Measurements from ENCODE around the gene FUT3.
"Not testable (repeated sequence)": the region's sequence is repeated elsewhere in the genome, so short reads cannot be mapped to it uniquely, and the experiment has no call there.

The FUT3 gene

DNA sequence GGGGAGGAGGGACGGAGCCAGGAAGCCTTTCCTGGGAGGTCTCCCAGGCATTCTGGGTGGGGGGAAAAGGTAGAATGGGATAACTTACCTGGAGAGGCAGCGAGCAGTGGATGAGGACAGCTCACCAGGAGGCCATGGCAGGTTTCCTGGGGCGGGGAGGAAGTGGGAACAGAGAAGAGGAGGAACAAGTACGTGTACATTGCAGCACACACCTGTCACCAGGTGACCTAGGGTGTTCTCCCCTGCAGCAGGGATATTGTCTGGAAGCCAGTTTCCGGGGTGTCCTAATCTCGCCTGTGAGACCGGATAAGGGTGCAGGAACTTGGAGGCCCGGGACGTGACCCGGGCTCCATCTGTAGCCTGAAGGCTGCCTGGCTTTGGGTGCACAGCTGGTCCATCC lies at the start of gene FUT3:
Gene FUT3 (minus strand): TSS at position 148 of the 400 bp plus-strand sequence.
- FAIRE-seq (no peak), DNase-seq (ENCODE audit: insufficient read length, low spot score) (no peak)

DNA sequence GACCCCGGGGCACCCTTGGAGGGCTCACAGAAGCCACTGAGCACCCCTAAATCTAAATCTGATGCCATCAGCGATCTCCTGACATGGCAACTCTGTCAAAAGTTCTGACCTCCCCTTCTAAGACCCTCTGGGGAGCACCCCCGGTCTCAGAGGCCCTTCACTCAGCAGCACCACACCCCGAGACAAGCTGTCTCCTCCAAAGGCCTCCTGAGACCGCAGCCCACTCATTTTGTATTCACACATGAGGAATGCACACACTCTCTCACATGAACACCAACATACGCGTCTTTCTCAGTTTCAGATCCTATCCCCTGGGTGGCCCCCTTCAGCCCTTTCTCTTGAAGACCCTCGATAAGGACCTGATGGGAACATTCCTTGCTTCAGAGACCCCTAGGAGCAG lies 49.7 kb upstream of the FUT3 start:
- no peak for FAIRE-seq
- DNase-seq (ENCODE audit: insufficient read length, low spot score), result no peak

DNA sequence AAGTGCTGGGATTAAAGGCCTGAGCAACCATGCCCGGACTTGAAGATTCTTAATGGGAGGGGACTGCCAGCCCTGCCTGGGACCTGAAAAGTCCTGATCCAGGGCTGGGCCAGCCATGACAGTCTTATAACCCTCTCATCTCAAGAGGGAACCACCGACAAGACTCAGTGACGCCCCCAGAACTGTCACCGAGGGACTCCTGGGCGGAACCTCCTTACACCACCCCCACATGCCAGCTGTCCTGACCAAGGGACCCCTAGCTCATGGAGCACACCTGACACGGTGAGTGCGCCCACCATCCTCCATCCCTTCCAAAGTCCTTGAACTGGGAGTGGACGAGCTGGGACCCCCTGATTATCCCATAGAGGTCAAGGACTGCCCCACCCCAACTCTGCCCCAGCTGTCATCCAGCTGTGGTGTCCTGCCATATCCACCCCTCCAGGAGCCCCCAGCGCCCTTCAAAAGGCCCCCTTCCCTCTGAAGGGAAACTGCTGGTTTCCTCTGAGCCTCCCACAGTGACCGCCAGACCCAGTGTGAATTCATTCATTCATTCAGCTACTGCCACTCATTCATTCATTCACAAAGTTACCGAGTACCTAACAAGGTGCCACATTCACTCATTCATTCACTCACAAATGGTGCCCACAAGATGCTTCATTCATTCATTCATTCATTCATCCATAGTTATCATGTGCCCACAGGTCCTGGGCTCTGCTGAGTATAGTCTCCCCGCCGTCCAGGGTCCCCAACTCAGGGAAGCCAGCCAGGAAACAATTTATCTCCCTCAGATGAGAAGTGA lies 48.7 kb upstream of the FUT3 start:
- DNase-seq (ENCODE audit: insufficient read length, low spot score) (no peak), FAIRE-seq (no peak)

DNA sequence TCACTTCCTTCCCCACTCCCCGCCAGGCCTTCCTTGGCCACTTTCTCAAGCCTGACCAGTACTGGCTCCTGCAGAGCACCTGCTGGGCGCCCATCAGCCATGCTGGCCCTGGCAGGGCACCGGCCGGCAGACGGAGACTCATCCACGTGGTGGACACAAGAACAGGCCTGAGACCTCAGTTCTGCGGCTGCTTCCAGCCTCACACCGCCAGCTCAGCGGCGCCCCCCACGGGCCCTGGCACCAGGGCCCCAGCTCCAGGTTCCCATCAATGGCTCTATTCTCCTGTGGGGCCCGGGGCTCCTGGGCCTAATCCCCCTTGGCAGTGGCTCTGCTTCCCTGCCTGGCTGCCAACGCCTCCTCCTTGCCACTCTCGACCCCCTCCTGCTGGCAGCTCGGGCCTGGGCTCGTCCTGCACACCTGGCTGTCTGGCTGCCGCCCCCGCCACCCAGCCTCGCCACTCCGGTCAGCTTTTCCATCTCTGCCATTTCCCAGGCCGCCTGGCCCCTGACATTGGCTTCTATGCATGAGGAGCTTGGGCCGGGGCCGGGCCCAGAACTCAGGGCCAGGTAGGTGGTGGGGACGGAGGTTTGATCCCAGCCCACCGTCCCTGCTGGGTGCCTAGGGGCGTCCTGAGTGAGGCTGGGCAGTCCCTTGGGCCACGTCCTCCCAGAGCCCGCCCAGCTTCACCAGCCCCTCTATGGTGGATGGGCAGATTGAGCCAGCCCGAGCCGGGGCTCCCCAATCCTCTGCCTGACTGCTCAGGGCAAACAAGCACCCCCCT lies 46.1 kb upstream of the FUT3 start:
- FAIRE-seq (no peak), DNase-seq (ENCODE audit: insufficient read length, low spot score) (no peak)

DNA sequence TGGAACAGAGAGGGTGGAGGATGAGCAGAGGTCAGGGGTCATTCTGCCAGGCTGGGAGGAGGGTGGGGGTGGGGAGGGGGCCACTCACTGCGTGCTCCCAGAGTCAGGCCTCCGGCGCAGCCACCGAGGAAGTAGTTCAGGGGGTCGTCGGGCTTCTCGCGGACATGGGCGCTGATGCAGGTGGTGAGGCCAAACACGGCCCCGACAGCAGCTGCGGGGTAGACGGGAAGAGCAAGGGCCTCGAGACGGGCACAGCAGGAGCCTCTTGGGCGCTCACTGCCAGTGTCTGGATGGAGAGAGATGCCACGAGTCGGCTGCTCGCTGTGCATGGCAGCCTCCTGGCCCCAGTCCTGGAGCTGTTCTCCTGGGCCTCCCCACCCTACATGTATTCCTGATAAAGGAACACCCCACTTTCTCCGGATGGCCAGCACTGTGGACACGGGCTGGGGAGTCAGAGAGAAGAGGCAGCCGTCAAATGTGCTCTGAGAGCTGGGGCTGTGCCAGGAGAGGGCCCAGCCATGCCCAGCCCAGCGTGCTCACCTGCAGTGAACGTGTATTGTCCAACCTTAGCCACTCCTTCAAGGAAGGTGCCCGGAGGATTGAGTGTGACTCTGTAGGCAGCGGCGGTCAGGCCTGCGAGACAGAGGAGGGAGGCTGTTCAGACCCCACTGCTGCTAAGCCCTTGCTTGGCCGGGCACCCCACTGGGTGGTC lies 45.3 kb upstream of the FUT3 start:
- FAIRE-seq (no peak), DNase-seq (ENCODE audit: insufficient read length, low spot score) (no peak)

DNA sequence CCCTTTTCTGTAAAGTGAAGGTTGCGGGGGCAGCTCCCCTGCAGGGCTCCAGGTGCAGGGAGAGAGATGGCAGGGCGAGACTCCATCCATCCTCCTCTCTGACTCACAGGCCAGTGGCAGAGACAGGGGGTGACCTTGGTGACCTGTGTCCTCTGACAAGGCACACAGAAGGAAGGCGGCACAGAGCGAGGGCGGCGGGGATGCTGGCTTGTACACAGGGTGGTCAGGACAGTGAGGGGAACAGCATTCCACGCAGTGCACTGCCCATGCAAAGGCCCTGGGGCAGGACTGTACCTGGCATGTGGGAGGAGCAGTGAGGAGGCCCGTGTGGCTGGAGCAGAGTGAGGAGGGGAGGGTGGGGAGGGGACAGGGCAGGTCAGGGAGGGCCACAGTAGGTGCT lies 44.6 kb upstream of the FUT3 start:
- FAIRE-seq (no peak), DNase-seq (ENCODE audit: insufficient read length, low spot score) (no peak)

DNA sequence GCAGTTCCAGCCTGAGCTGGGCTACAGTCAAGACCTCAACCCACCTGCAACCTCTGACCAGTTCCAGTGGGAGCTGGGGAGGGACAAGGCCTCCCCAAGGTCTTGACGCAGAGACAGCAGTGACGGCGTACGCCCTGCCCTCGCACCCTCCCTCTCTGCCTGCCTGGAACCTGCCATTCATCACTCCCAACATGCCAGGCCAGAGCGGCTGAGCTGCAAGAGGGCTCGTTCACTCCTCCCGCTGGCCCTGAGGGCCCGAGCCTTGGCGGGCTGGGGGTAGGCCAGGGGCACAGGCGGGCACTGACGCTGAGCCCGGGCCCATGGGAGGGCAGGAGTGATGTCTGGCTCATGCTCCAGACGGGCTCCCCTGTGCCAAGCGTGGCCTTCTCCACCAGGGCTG lies 44.2 kb upstream of the FUT3 start:
- DNase-seq (ENCODE audit: insufficient read length, low spot score), result no peak

DNA sequence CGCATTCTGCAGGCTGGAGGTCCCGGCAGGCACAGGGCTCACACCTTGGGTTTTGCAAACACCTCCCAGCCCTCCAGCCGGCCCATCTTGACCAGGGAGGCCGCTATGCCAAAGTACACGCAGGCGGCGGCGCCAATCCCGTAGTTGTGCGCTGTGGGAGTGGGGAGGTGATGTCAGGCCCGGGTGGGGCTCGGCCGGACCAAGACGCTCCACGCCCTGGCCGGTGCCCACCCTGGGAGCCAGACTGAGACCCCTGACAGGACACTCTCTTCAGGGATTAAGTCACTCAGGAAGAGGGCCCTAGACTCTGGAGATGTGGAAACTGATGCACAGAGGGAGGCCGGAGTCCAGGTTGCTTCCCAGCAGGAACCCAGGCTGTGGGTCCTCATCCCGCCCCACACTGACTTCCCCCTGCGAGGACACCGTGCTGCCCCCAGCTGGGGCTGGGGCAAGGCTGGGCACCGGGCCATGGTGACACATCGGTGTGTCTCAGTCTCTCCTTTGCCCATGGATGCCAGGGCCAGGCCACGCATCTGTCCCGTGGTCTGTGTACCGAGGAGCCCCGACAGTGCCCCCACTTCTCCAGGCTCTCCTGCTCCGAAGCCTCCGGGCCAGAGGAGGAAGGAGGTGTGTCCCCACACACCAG lies 43.6 kb upstream of the FUT3 start:
- FAIRE-seq (no peak), DNase-seq (ENCODE audit: insufficient read length, low spot score) (no peak)

More for the DNA sequence above, 44.2 kb upstream of the FUT3 start:
- no peak for FAIRE-seq

DNA sequence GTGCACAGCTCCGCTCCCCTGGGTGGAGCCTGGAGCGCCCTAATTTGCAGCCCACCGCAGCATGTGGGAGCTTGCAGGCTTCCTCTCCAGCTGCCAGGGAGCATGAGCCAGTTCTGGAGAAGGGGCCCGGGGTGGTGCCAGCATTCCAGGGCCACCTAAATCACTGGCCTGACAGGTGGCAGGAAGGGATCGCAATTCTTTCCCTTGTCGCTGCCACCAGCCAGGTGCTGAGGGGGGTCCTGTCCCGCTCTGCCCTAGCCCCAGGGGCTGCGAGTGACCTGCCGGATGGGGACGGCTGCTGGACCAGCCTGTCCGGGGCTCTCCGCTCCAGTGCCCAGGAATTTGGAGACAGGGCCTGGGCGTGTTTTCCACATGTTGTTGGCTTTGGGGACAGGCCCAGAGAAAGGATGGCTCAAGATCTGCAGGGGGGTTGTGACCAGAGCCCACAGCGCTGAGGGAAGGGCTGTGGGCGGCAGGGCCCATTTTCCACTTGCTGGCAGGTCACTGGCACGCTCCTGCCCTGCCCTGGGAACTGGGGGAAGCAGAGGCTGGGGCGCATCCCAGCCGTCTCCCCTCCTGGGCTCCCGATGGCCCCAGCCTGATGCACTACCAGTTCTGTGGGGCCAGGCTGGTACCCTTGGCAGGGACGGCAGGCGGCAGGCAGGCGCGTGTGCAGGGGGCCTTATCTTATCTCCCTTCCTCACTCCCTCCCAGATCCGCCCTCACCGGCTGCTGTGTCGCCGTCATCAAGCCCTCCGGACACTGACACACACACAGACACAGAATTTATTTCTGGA lies 42.9 kb upstream of the FUT3 start:
- FAIRE-seq (no peak), DNase-seq (ENCODE audit: insufficient read length, low spot score) (no peak)

DNA sequence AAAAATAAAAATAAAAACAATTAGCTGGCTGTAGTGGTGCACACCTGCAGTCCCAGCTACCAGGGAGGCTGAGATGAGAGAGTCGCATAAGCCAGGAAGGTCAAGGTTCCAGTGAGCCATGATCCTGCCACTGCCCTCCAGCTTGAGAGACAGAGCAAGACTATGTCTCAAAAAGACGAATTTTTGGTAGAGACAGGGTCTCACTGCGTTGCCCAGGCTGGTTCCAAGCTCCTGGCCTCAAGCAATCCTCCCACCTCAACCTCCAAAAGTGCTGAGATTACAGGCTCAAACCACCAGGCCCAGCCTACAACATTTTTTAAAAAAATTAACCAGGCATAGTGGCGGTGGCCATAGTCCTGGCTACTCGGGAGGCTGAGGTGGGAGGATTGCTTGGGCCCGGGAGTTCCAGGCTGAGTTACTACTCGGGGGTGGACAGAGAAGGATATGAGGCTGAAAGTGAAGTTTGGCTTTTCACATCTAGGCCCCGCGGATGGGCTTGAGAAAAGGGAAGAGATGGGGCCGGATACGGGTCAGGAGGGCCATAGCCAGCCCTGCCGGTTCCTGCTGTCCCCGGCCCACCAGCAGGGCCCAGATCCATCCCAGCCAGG lies 42.2 kb upstream of the FUT3 start:
- DNase-seq (ENCODE audit: insufficient read length, low spot score) (no peak), FAIRE-seq (no peak)

DNA sequence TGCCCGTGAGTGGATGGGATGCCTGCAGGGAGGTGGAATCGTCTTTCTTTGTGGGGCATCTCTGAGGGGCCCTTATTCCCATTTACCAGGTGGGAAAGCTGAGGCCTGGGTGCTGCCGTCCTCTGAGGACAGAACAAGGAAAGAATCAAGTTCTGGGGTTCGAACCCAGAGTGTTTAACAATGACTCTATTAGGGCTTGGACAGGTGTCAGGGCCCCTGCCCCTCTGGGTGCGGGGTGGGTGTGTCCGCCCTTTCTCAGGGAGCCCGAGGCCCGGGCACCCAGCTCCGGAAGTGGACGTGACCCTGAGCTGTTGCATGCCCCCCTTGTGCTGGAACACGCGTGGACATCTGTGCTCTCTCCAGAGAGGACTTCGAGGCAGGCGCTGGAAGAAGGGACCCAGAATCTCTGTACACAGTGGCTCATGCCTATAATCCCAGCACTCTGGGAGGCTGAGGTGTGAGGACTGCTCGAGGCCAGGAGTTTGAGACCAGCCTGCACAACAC lies 41.6 kb upstream of the FUT3 start:
- DNase-seq (ENCODE audit: insufficient read length, low spot score) (no peak), FAIRE-seq (no peak)

DNA sequence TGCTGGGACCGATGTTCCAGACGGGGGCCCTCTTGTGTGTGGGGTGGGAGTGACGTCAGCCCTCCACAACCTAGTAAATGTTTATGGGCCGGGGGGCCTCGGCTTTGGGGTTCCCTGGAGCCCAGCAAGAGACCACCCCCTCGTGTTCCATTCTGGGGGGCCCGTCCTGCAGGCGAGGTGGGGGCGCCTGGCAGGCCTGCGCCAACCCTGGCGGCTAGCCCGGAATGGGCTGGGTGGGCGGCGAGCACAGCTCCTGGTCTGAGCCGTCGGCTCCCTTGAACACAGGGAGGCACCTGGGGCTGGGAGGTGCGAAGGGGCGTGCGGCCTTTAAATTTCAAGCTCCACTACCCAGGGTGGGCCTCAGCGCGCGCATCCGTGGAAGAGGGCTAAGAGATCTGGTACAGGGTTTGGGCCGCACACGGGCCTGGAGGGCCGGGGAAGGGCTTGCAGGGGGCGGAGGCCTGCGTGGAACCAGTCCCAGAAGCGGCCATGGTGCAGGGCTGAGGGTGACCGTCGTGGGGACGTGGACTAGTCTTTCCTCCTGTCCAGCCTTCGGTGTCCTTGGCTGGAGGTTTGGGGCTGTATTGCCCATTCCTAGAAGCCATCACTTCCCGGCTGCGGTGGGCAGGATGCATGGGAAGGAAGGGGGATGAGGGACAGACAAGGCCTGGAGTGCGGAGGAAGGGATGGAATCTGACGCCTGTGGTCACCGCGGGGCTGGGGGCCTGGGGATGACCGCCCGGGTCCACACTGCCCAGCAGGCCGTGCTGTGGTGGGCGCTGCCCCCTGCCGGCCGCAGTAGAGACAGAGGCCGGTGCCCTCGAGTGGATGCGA lies 40.9 kb upstream of the FUT3 start:
- DNase-seq (ENCODE audit: insufficient read length, low spot score), result peak; percentile 37
- no peak for FAIRE-seq

DNA sequence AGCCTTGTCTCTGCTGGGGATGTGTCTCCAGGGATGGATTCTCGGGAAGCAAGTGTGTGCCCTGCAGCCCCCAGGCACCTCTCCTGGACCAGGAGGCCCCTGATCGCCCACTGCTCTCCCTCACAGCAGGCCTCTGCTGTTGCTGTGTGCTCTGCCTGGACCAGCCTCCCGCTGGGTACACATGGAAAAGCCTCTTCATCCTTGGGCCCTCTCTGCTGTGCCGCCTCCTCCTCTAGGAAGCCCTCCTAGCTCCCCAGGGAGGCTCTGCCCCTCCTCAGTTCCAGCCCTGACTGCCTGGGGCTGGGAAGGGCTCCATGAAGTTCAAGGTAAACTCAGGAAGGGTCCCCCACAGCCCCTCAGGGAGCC lies 40.3 kb upstream of the FUT3 start:
- FAIRE-seq, result no peak
- no peak for DNase-seq (ENCODE audit: insufficient read length, low spot score)

DNA sequence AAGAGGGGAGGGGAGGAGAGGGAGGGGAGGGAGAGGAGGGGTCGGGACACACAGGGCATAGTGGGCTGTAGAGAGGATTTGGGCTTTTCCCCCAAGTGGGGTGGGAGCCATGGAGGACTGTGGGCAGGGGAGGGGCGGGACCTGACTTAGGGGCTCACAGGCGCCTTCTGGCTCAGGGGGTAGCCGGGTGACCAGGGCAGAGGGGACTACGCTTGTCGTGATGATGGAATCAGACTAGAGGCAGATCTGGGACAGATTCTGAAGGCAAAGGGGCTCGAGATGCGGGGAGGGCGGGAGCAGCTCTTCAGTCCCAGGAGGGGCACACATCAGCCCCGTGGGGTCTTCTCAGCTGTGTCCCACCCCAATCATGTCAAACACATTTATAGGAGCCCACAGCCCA lies 38.9 kb upstream of the FUT3 start:
- no peak for FAIRE-seq

DNA sequence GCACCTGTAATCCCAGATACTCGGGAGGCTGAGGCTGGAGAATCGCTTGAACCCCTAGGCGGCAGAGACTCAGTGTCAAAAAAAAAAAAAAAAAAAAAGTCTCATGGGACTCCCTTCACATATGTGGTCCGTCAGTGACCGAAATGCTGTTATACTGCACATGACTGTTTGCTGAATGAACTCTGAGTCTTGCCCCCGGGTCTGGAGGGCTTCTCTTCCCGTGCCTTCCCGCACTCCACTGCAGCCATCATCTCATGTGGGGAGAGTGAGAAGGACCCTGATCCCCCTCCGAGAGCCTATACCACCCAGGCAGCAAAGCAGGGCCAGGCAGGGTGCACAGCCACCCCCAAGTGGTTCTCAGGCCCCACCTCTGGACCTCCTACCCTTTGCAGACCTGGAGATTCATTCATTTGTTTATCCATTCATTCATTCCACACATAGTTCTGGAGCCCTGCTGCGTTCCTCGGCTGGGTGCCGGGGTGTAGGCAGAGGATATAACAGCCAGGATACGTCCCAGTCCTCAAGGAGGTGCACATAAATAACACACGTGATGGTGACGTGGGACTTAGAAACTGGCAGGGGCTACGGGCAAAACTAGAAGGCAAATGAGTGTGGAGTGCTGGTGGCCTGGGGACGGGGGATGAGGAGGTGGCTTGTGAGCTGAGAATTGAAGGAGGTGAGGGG lies 38.2 kb upstream of the FUT3 start:
- no peak for FAIRE-seq
- no peak for DNase-seq (ENCODE audit: insufficient read length, low spot score)

More for the DNA sequence above, 38.9 kb upstream of the FUT3 start:
- no peak for DNase-seq (ENCODE audit: insufficient read length, low spot score)

DNA sequence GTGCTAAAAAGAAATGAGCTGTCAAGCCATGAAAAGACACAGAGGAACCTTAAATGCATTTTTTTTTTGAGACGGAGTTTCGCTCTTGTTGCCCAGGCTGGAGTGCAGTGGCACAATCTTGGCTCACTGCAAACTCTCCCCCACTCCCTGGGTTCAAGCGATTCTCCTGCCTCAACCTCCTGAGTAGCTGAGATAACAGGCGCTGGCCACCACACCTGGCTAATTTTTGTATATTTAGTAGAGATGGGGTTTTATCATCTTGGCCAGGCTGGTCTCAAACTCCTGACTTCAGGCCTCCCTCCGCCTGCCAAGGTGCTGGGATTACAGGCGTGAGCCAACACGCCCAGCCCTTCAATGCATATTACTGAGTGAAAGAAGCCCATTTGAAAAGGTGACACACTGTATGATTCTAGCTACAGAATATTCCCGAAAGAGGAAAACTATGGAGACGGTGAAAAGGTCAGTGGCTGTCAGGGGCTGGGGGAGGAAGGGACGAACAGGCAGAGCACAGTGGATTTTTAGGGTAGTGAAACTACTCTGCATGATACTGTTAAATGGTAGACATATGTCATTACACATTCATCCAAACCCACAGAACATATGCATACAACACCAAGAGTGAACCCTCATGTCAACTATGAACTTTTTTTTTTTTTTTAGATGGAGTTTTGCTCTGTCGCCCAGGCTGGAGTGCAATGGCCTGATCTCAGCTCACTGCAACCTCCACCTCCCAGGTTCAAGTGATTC lies 33.0 kb upstream of the FUT3 start:
- DNase-seq (ENCODE audit: insufficient read length, low spot score); FAIRE-seq: not testable (repeated sequence)

DNA sequence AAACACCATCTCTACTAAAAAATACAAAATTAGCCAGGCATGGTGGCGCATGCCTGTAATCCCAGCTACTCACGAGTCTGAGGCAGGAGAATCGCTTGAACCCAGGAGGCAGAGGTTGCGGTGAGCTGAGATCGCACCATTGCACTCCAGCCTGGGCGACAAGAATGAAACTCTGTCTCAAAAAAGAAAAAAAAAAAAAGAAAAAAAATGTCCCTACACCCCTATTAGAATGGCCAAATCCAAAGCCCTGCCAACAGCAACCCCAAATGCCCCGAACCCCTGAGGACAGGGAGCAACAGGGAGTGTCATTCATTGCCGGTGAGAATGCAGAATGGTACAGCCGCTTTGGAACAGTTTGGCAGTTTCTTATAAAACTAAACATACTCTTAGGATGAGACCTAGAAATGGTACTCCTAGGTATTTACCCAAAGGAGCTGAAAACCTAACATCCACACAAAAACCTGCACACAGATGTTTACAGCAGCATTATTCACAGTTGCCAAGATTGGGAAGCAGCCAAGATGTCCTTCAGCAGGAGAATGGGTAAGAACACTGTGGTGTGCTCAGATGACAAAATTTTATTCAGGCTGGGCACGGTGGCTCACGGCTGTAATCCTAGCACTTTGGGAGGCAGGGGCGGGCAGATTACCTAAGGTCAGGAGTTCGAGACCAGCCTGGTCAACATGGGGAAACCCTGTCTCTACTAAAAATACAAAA lies 32.1 kb upstream of the FUT3 start:
- DNase-seq (ENCODE audit: insufficient read length, low spot score); FAIRE-seq: not testable (repeated sequence)

All from HTR-8/SVneo (cell line).